Neural progenitor cell (in vitro differentiated cells): ENCODE measurements around the gene ZFPM1. TPM values are rescaled to one million over a fixed set of nuclear protein-coding genes. Genes with fewer than 3 reads are reported as not detected.

Experiments used
- DNase-seq: peaks from one replicate; pipeline ENCODE4 v3.0.0-alpha.2; 2016; ENCODE audit warnings: low spot score
- H2AFZ ChIP-seq: fragments of 200-600 bp; sonication (generic); replicated peaks from 2 replicates; pipeline ENCODE4 v1.6.1; 2016; ENCODE audit warnings: antibody characterized with exemption
- H3F3A ChIP-seq: fragments of 200-600 bp; sonication (generic); 2 replicates; pipeline ENCODE4 v1.6.1; 2016; ENCODE audit warnings: antibody characterized with exemption, low read depth
- H3K27ac ChIP-seq: fragments of 200-600 bp; sonication (generic); 2 replicates; pipeline ENCODE4 v1.5.1; 2016; ENCODE audit warnings: mild to moderate bottlenecking
- H3K27me3 ChIP-seq: fragments of 200-600 bp; sonication (generic); 2 replicates; pipeline ENCODE4 v1.6.1; 2016; ENCODE audit warnings: mild to moderate bottlenecking, moderate library complexity
- H3K36me3 ChIP-seq: fragments of 200-600 bp; sonication (generic); 2 replicates; pipeline ENCODE4 v1.5.1; 2016
- H3K4me1 ChIP-seq: fragments of 200-600 bp; sonication (generic); 2 replicates; pipeline ENCODE4 v1.6.1; 2016; ENCODE audit warnings: mixed run types
- H3K4me2 ChIP-seq: fragments of 200-600 bp; sonication (generic); 2 replicates; pipeline ENCODE4 v1.6.1; 2016
- H3K4me3 ChIP-seq: fragments of 200-600 bp; sonication (generic); 2 replicates; pipeline ENCODE4 v1.5.1; 2016
- H3K79me2 ChIP-seq: fragments of 200-600 bp; sonication (generic); 2 replicates; pipeline ENCODE4 v1.6.1; 2016; ENCODE audit warnings: low read depth
- H3K9ac ChIP-seq: fragments of 200-600 bp; sonication (generic); 2 replicates; pipeline ENCODE4 v1.6.1; 2016
- H3K9me3 ChIP-seq: fragments of 200-600 bp; sonication (generic); 2 replicates; pipeline ENCODE4 v1.5.1; 2016; ENCODE audit warnings: low read depth
- H4K20me1 ChIP-seq: fragments of 200-600 bp; sonication (generic); 2 replicates; pipeline ENCODE4 v1.6.1; 2016; ENCODE audit warnings: low read depth
- H3K27ac Mint-ChIP-seq: 3 replicates; pipeline ENCODE4 v1.8.0; 2021; ENCODE audit warnings: mixed read lengths
- H3K27me3 Mint-ChIP-seq: 2 replicates; pipeline ENCODE4 v1.8.0; 2022; ENCODE audit warnings: low read depth, mild to moderate bottlenecking, inconsistent platforms, moderate library complexity, mixed read lengths; ENCODE audit not compliant: insufficient read depth
- H3K36me3 Mint-ChIP-seq: 3 replicates; pipeline ENCODE4 v1.8.0; 2021; ENCODE audit warnings: mixed read lengths
- H3K4me1 Mint-ChIP-seq: 3 replicates; pipeline ENCODE4 v1.8.0; 2021; ENCODE audit warnings: mixed read lengths
- H3K4me3 Mint-ChIP-seq: 3 replicates; pipeline ENCODE4 v1.8.0; 2021; ENCODE audit warnings: mild to moderate bottlenecking, moderate library complexity, mixed read lengths
- H3K9me3 Mint-ChIP-seq: 3 replicates; pipeline ENCODE4 v1.8.0; 2020; ENCODE audit warnings: mixed read lengths
- CTCF ChIP-seq: fragments of 200-600 bp; sonication (generic); IDR thresholded peaks from 2 replicates; pipeline ENCODE4 v1.5.1; 2017; ENCODE audit warnings: antibody characterized with exemption, mild to moderate bottlenecking
- EZH2 ChIP-seq: fragments of 200-600 bp; sonication (generic); IDR thresholded peaks from 2 replicates; pipeline ENCODE4 v1.6.1; 2017; ENCODE audit warnings: antibody characterized with exemption, mild to moderate bottlenecking, moderate library complexity
- EZH2phosphoT487 ChIP-seq: fragments of 200-600 bp; sonication (generic); IDR thresholded peaks from 2 replicates; pipeline ENCODE4 v1.6.1; 2017; ENCODE audit warnings: antibody characterized with exemption
- total RNA-seq: library from RNA; depleted of rRNA; stranded (reverse); fragments of >200 nt; gene quantifications from 2 replicates; pipeline ENCODE4 v1.2.3, GENCODE V29; 2015; ENCODE audit warnings: low replicate concordance

ZFPM1 gene
- total RNA-seq, 1 donor from 2014 or later: 0.36 TPM

- no peak overlapping the region for H3K4me3 Mint-ChIP-seq
- H3K27me3 Mint-ChIP-seq: peaks cover 10% of the 10 kb centered on the region
- H3K4me1 Mint-ChIP-seq: peaks cover 4% of the 10 kb centered on the region
- Histone ChIP-seq H3K4me1 (peaks cover 4% of the 10 kb centered on the region), H3K27ac (no peak overlapping the region), H3K27me3 (peaks cover 20% of the 10 kb centered on the region), H3K9me3 (no peaks in the 10 kb centered on the region), H3K36me3 (no peaks in the 10 kb centered on the region), H3K4me3 (no peak overlapping the region), H3K4me2 (no peak overlapping the region), H3K9ac (no peak overlapping the region), H2AFZ (no peak overlapping the region), H3K79me2 (no peaks in the 10 kb centered on the region), H3F3A (no peaks in the 10 kb centered on the region), H4K20me1 (no peaks in the 10 kb centered on the region)
- no peaks in the 10 kb centered on the region for H3K36me3 Mint-ChIP-seq
- TF ChIP-seq CTCF: no peak
- TF ChIP-seq EZH2: no peak
- no peak for TF ChIP-seq EZH2phosphoT487
- DNase-seq: no peak
- H3K27ac Mint-ChIP-seq: no peak overlapping the region
- no peaks in the 10 kb centered on the region for H3K9me3 Mint-ChIP-seq
These were observed 7.0 kb upstream of the ZFPM1 start for GRCh38 chr16:88446061-88446460.

- Histone ChIP-seq H3K4me2 (no peak overlapping the region), H3K9ac (no peak overlapping the region), H2AFZ (no peak overlapping the region), H3K9me3 (no peaks in the 10 kb centered on the region), H3K27me3 (peaks cover 27% of the 10 kb centered on the region), H3K4me1 (peaks cover 4% of the 10 kb centered on the region), H3K4me3 (no peak overlapping the region), H3F3A (no peaks in the 10 kb centered on the region), H3K79me2 (no peaks in the 10 kb centered on the region), H3K36me3 (no peaks in the 10 kb centered on the region), H3K27ac (no peak overlapping the region), H4K20me1 (no peaks in the 10 kb centered on the region)
- TF ChIP-seq CTCF: no peak
- TF ChIP-seq EZH2: no peak
- TF ChIP-seq EZH2phosphoT487: no peak
- Mint-ChIP-seq H3K27ac (no peak overlapping the region), H3K9me3 (peaks cover 3% of the 10 kb centered on the region), H3K4me1 (peaks cover 2% of the 10 kb centered on the region), H3K36me3 (no peaks in the 10 kb centered on the region), H3K4me3 (no peak overlapping the region), H3K27me3 (peaks cover 14% of the 10 kb centered on the region)
- no peak for DNase-seq
These were observed 6.3 kb upstream of the ZFPM1 start for GRCh38 chr16:88446736-88447135.

GRCh38 chr16:88447881-88448280 lies 5.2 kb upstream of the ZFPM1 start:
- H3K4me3 ChIP-seq: no peak overlapping the region
- TF ChIP-seq EZH2phosphoT487 (no peak), EZH2 (no peak), CTCF (no peak)
- no peaks in the 10 kb centered on the region for H3K36me3 ChIP-seq
- Mint-ChIP-seq H3K9me3 (peaks cover 3% of the 10 kb centered on the region), H3K4me1 (peaks cover 7% of the 10 kb centered on the region), H3K4me3 (no peak overlapping the region), H3K36me3 (no peaks in the 10 kb centered on the region), H3K27me3 (peaks cover 14% of the 10 kb centered on the region), H3K27ac (no peak overlapping the region)
- no peaks in the 10 kb centered on the region for H3K79me2 ChIP-seq
- H3K4me1 ChIP-seq: peaks cover under 1% of the 10 kb centered on the region
- no peak overlapping the region for H3K4me2 ChIP-seq
- H3K27me3 ChIP-seq: peaks cover 36% of the 10 kb centered on the region
- no peak overlapping the region for H2AFZ ChIP-seq
- H3K9me3 ChIP-seq: no peaks in the 10 kb centered on the region
- no peaks in the 10 kb centered on the region for H4K20me1 ChIP-seq
- no peak overlapping the region for H3K27ac ChIP-seq
- no peaks in the 10 kb centered on the region for H3F3A ChIP-seq
- DNase-seq: no peak
- H3K9ac ChIP-seq: no peak overlapping the region
